Endodermal cell (in vitro differentiated cells): ENCODE results near the gene CLSTN2. TPM values are rescaled to one million over a fixed set of nuclear protein-coding genes. Genes with fewer than 3 reads are reported as not detected.

Experiments used
- DNase-seq: peaks from one replicate; pipeline ENCODE4 v3.0.0-alpha.2; 2017
- H3K27ac ChIP-seq: 2 replicates; pipeline ENCODE4 v1.5.1; 2013; ENCODE audit warnings: mild to moderate bottlenecking, low read depth, low read length, moderate library complexity
- H3K27me3 ChIP-seq: 2 replicates; pipeline ENCODE4 v1.6.1; 2013; ENCODE audit warnings: mild to moderate bottlenecking, low read length, moderate library complexity; ENCODE audit not compliant: insufficient read depth, control insufficient read depth, poor library complexity, severe bottlenecking
- H3K36me3 ChIP-seq: 2 replicates; pipeline ENCODE4 v1.7.0; 2013; ENCODE audit warnings: mild to moderate bottlenecking, low read length, moderate library complexity; ENCODE audit not compliant: control insufficient read depth, insufficient read depth
- H3K4me1 ChIP-seq: one replicate; pipeline ENCODE4 v1.7.0; 2013; ENCODE audit warnings: low read length; ENCODE audit not compliant: control insufficient read depth, insufficient read depth
- H3K4me3 ChIP-seq: 2 replicates; pipeline ENCODE4 v1.5.1; 2013; ENCODE audit warnings: mild to moderate bottlenecking, low read length, moderate library complexity
- H3K9ac ChIP-seq: 2 replicates; pipeline ENCODE4 v1.6.1; 2013; ENCODE audit warnings: mild to moderate bottlenecking, low read length, moderate library complexity; ENCODE audit not compliant: poor library complexity, severe bottlenecking; ENCODE audit errors: extremely low read depth
- H3K9me3 ChIP-seq: 2 replicates; pipeline ENCODE4 v1.6.1; 2013; ENCODE audit warnings: mild to moderate bottlenecking, low read length, moderate library complexity; ENCODE audit not compliant: control insufficient read depth
- H3K27ac Mint-ChIP-seq: 2 replicates; pipeline ENCODE4 v1.8.0; 2020; ENCODE audit warnings: mixed read lengths
- H3K27me3 Mint-ChIP-seq: 2 replicates; pipeline ENCODE4 v1.8.0; 2021; ENCODE audit warnings: mild to moderate bottlenecking, mixed read lengths; ENCODE audit not compliant: insufficient read depth
- H3K36me3 Mint-ChIP-seq: 2 replicates; pipeline ENCODE4 v1.8.0; 2020; ENCODE audit warnings: low read depth, mixed read lengths
- H3K4me1 Mint-ChIP-seq: 2 replicates; pipeline ENCODE4 v1.8.0; 2020; ENCODE audit warnings: mixed read lengths
- H3K4me3 Mint-ChIP-seq: 2 replicates; pipeline ENCODE4 v1.8.0; 2020; ENCODE audit warnings: mild to moderate bottlenecking, moderate library complexity, mixed read lengths
- H3K9me3 Mint-ChIP-seq: 2 replicates; pipeline ENCODE4 v1.8.0; 2020; ENCODE audit warnings: mild to moderate bottlenecking, mixed read lengths
- WGBS, 2 experiments: methylation state at CpG; one replicate each; pipeline versions ENCODE4 v1.1.5 to v1.1.7; 2013; ENCODE audit warnings: missing lambda C conversion rate in 2 of 2, mixed read lengths in 1 of 2; ENCODE audit not compliant: insufficient coverage in 1 of 2, insufficient read length in 1 of 2; 5-methylcytosine and 5-hydroxymethylcytosine counted together
- total RNA-seq, 2 donors: library from RNA; stranded (reverse); fragmentation: NEBNext Ultra II Directional in 1 of 2; extraction: Animal tissue kit (Norgen Biotek cat#: 25700) in 1 of 2; gene quantifications; 2 replicates in 1 of 2; 3 replicates in 1 of 2; pipeline ENCODE4 v1.2.1, GENCODE V29; 2021
- TF ChIP-seq, protein P1 (sequence below): fragments of 200-600 bp; sonication (generic); conservative IDR thresholded peaks from 2 replicates; pipeline ENCODE4 v1.5.0; 2021; ENCODE audit warnings: antibody characterized with exemption, mild to moderate bottlenecking

The CLSTN2 gene
- total RNA-seq, 2 donors from 2014 or later = 0.13 to 0.42 TPM

DNA sequence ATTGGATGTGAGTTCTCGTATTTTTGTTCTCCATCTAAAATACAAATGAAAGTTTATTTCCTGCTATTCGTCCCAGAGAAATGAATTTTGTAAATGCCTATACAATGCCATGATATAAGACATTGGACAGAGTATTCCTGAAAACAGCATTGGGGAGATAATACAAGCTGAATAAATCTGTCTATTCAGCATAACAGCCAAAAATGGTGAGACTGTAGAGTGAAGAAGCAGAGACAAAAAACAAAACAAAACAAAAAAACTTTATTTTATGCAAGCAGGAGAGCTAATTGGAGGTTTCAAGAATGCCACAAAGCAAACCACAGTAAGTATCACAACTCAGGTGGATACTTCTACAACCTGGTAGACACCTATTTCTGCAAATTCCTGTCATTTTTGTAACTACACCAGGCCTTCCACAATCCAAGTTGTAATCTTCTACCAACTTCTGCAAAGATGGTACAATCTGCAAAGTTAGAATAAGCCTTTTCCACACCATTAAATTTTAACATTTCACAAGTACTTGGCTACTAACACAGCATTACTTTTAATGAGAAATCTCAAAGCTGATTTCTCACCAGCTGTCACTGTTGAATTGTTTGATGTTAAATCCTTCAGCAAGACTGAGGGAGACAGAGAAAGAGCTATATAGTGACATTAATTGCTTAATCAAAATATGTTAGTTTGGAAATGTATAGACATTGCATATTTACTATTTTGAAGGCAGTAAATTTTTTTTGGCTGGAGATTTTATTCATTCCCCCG is 163.1 kb downstream of the CLSTN2 start:
- WGBS, 2 experiments = 100% methylated on average over 3 of the region's 3 CpGs; no CpG with 5 or more reads in 1 of the 2 experiments
- no peaks in the 10 kb centered on the region for H3K36me3 Mint-ChIP-seq
- Histone ChIP-seq H3K36me3 (no peaks in the 10 kb centered on the region), H3K27ac (no peak overlapping the region), H3K4me1 (peaks cover 12% of the 10 kb centered on the region), H3K9me3 (no peaks in the 10 kb centered on the region), H3K27me3 (no peaks in the 10 kb centered on the region), H3K4me3 (no peak overlapping the region), H3K9ac (no peak overlapping the region)
- no peak overlapping the region for H3K4me3 Mint-ChIP-seq
- no peaks in the 10 kb centered on the region for H3K9me3 Mint-ChIP-seq
- peaks cover 13% of the 10 kb centered on the region for H3K4me1 Mint-ChIP-seq
- peaks cover 5% of the 10 kb centered on the region for H3K27me3 Mint-ChIP-seq
- no peak for DNase-seq
- TF ChIP-seq, protein P1, sequence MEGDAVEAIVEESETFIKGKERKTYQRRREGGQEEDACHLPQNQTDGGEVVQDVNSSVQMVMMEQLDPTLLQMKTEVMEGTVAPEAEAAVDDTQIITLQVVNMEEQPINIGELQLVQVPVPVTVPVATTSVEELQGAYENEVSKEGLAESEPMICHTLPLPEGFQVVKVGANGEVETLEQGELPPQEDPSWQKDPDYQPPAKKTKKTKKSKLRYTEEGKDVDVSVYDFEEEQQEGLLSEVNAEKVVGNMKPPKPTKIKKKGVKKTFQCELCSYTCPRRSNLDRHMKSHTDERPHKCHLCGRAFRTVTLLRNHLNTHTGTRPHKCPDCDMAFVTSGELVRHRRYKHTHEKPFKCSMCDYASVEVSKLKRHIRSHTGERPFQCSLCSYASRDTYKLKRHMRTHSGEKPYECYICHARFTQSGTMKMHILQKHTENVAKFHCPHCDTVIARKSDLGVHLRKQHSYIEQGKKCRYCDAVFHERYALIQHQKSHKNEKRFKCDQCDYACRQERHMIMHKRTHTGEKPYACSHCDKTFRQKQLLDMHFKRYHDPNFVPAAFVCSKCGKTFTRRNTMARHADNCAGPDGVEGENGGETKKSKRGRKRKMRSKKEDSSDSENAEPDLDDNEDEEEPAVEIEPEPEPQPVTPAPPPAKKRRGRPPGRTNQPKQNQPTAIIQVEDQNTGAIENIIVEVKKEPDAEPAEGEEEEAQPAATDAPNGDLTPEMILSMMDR = no peak
- no peak overlapping the region for H3K27ac Mint-ChIP-seq

DNA sequence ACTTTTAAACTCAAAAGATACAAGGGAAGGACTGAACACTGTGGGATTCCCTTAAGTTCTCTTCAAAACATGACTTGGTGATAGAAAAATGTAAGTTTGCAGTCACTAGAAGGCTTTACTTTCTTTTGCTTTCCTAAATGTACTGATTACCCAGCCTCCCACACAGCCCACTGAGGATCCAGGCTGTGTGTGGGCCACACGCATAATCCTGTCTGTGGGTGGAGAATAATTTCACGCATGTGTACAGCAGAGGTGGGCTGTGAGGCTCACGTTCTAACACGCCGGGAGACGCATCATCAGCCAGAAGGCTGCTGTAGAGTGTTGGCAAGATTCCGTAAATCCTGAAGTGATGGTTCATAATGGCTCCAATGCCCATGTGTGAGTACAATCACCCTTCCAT is 165.5 kb downstream of the CLSTN2 start:
- peaks cover 8% of the 10 kb centered on the region for H3K4me1 Mint-ChIP-seq
- H3K4me3 ChIP-seq = no peak overlapping the region
- WGBS, 2 experiments = 93 to 96% methylated on average over 7 of the region's 7 CpGs

DNA sequence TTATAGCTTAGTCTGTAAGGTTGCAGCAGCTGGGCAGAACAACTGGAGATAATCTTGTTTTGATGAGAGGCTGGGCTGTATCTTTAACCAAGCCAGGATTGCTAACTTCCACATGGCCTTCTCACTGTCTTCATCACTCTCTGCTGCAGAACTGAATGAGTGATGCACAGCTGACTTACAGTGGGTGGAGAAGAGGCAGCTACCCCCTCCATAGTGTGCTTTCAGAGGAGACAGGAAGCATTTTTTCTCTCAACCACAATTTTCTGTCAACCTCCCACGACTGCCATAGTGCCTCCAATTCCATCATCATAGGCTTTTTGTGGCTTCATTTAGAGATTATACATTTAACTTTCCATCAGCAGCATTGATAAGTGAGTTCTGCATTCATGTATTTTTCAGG is 168.2 kb downstream of the CLSTN2 start:
- 100% methylated on average over 1 of the region's 1 CpG for WGBS, 2 experiments
- TF ChIP-seq, protein P1 = no peak
- Mint-ChIP-seq H3K27ac (no peak overlapping the region), H3K4me1 (no peaks in the 10 kb centered on the region), H3K36me3 (no peaks in the 10 kb centered on the region), H3K27me3 (peaks cover 10% of the 10 kb centered on the region), H3K4me3 (no peak overlapping the region), H3K9me3 (no peaks in the 10 kb centered on the region)
- Histone ChIP-seq H3K4me1 (no peaks in the 10 kb centered on the region), H3K9ac (no peak overlapping the region), H3K9me3 (no peaks in the 10 kb centered on the region), H3K27me3 (no peaks in the 10 kb centered on the region), H3K36me3 (no peaks in the 10 kb centered on the region), H3K27ac (no peak overlapping the region), H3K4me3 (no peak overlapping the region)
- DNase-seq = no peak

More for the DNA sequence above, 165.5 kb downstream of the CLSTN2 start:
- no peak overlapping the region for H3K4me3 Mint-ChIP-seq
- Histone ChIP-seq H3K36me3 (no peaks in the 10 kb centered on the region), H3K27me3 (no peaks in the 10 kb centered on the region), H3K27ac (no peak overlapping the region), H3K9me3 (no peaks in the 10 kb centered on the region), H3K4me1 (peaks cover 8% of the 10 kb centered on the region), H3K9ac (no peak overlapping the region)
- DNase-seq = no peak
- H3K9me3 Mint-ChIP-seq = no peaks in the 10 kb centered on the region
- no peak overlapping the region for H3K27ac Mint-ChIP-seq
- TF ChIP-seq, protein P1 = no peak
- peaks cover 10% of the 10 kb centered on the region for H3K27me3 Mint-ChIP-seq
- no peaks in the 10 kb centered on the region for H3K36me3 Mint-ChIP-seq
